GM23338 (cell line): ENCODE measurements around the gene TMEM45A. TPM values are rescaled to one million over a fixed set of nuclear protein-coding genes. Genes with fewer than 3 reads are reported as not detected.

Source experiments
- ATAC-seq: fragments of 200-7000 bp; cut with Tn5 transposase; 3 replicates; pipeline ENCODE4 v1.9.1; 2020
- DNase-seq: peaks from one replicate; pipeline ENCODE4 v3.0.0-alpha.2; 2015; ENCODE audit warnings: low spot score
- H2AFZ ChIP-seq: fragments of 200-600 bp; sonication (generic); 2 replicates; pipeline ENCODE4 v1.8.0; 2016; ENCODE audit warnings: antibody characterized with exemption, mild to moderate bottlenecking, moderate library complexity
- H3F3A ChIP-seq: fragments of 200-600 bp; sonication (generic); replicated peaks from 2 replicates; pipeline ENCODE4 v1.8.0; 2017; ENCODE audit warnings: antibody characterized with exemption, mixed run types, low read depth
- H3K27ac ChIP-seq: fragments of 200-600 bp; sonication (generic); 2 replicates; pipeline ENCODE4 v1.6.1; 2016; ENCODE audit warnings: low read depth
- H3K27me3 ChIP-seq: fragments of 200-600 bp; sonication (generic); 2 replicates; pipeline ENCODE4 v1.8.0; 2016; ENCODE audit warnings: mild to moderate bottlenecking, mixed run types, moderate library complexity; ENCODE audit not compliant: insufficient read depth
- H3K36me3 ChIP-seq: fragments of 200-600 bp; sonication (generic); 2 replicates; pipeline ENCODE4 v1.8.0; 2016; ENCODE audit warnings: mild to moderate bottlenecking; ENCODE audit not compliant: insufficient read depth
- H3K4me1 ChIP-seq: fragments of 200-600 bp; sonication (generic); 2 replicates; pipeline ENCODE4 v1.8.0; 2016; ENCODE audit warnings: mild to moderate bottlenecking, moderate library complexity; ENCODE audit not compliant: insufficient read depth
- H3K4me2 ChIP-seq: fragments of 200-600 bp; sonication (generic); 2 replicates; pipeline ENCODE4 v1.7.1; 2017; ENCODE audit warnings: mixed run types
- H3K4me3 ChIP-seq: fragments of 200-600 bp; sonication (generic); 2 replicates; pipeline ENCODE4 v1.6.1; 2016; ENCODE audit warnings: mixed run types
- H3K79me2 ChIP-seq: fragments of 200-600 bp; sonication (generic); replicated peaks from 2 replicates; pipeline ENCODE4 v1.8.0; 2017; ENCODE audit warnings: mild to moderate bottlenecking; ENCODE audit not compliant: insufficient read depth
- H3K9me2 ChIP-seq: fragments of 200-600 bp; sonication (generic); 2 replicates; pipeline ENCODE4 v1.8.0; 2017; ENCODE audit not compliant: insufficient read depth
- H4K20me1 ChIP-seq: fragments of 200-600 bp; sonication (generic); replicated peaks from 2 replicates; pipeline ENCODE4 v1.8.0; 2017; ENCODE audit warnings: mild to moderate bottlenecking; ENCODE audit not compliant: insufficient read depth
- H3K27ac Mint-ChIP-seq: 2 replicates; pipeline ENCODE4 v1.8.0; 2020; ENCODE audit warnings: inconsistent platforms, mild to moderate bottlenecking, moderate library complexity, mixed read lengths
- H3K27me3 Mint-ChIP-seq: 3 replicates; pipeline ENCODE4 v1.8.0; 2022; ENCODE audit warnings: low read depth, mild to moderate bottlenecking, moderate library complexity, mixed read lengths, inconsistent platforms; ENCODE audit not compliant: insufficient read depth, poor library complexity
- H3K36me3 Mint-ChIP-seq: 3 replicates; pipeline ENCODE4 v1.8.0; 2021; ENCODE audit warnings: low read depth, mild to moderate bottlenecking, inconsistent platforms, moderate library complexity, mixed read lengths
- H3K4me1 Mint-ChIP-seq: 3 replicates; pipeline ENCODE4 v1.8.0; 2020; ENCODE audit warnings: mild to moderate bottlenecking, inconsistent platforms, mixed read lengths
- H3K4me3 Mint-ChIP-seq: 3 replicates; pipeline ENCODE4 v1.8.0; 2021; ENCODE audit warnings: moderate library complexity, mild to moderate bottlenecking, inconsistent platforms, mixed read lengths
- H3K9me3 Mint-ChIP-seq: 3 replicates; pipeline ENCODE4 v1.8.0; 2020; ENCODE audit warnings: moderate library complexity, mild to moderate bottlenecking, inconsistent platforms, mixed read lengths
- CREB1 ChIP-seq: fragments of 250-450 bp; sonication (Bioruptor Pico); IDR thresholded peaks from 2 replicates; pipeline ENCODE4 v1.5.0; 2020; ENCODE audit warnings: low read depth, mild to moderate bottlenecking, moderate library complexity
- EZH2 ChIP-seq: fragments of 200-600 bp; sonication (generic); IDR thresholded peaks from one replicate; pipeline ENCODE4 v1.8.0; 2017; ENCODE audit warnings: antibody characterized with exemption, mild to moderate bottlenecking, low read depth; ENCODE audit not compliant: unreplicated experiment
- EZH2phosphoT487 ChIP-seq: fragments of 200-600 bp; sonication (generic); IDR thresholded peaks from one replicate; pipeline ENCODE4 v1.8.1; 2018; ENCODE audit warnings: antibody characterized with exemption; ENCODE audit not compliant: unreplicated experiment
- JUNB ChIP-seq: IDR thresholded peaks from one replicate; pipeline ENCODE4 v1.6.1; 2016; ENCODE audit warnings: antibody characterized with exemption; ENCODE audit not compliant: unreplicated experiment
- NANOG ChIP-seq: IDR thresholded peaks from 2 replicates; pipeline ENCODE4 v1.6.1; 2016; ENCODE audit warnings: antibody characterized with exemption, borderline replicate concordance
- POLR2AphosphoS5 ChIP-seq: IDR thresholded peaks from 2 replicates; pipeline ENCODE4 v1.6.1; 2016; ENCODE audit warnings: antibody characterized with exemption, low read depth
- ZNF114 ChIP-seq: fragments of 250-450 bp; sonication (Bioruptor Pico); IDR thresholded peaks from 2 replicates; pipeline ENCODE4 v1.5.0; 2020; ENCODE audit warnings: mild to moderate bottlenecking, moderate library complexity
- ZNF331 ChIP-seq: fragments of 250-450 bp; sonication (Bioruptor Pico); IDR thresholded peaks from 2 replicates; pipeline ENCODE4 v1.5.0; 2020; ENCODE audit warnings: low read depth, mild to moderate bottlenecking, moderate library complexity
- polyA plus RNA-seq: library from polyadenylated mRNA; unstranded; fragments of >200 nt; fragmentation: Nextera tagmentation; extraction: Ambion mirVana; gene quantifications from 2 replicates; pipeline ENCODE4 v1.2.1, GENCODE V29; 2016
- total RNA-seq: library from RNA; depleted of rRNA; stranded (reverse); fragments of >200 nt; shearing (Covaris generic); gene quantifications from 2 replicates; pipeline ENCODE4 v1.2.3, GENCODE V29; 2014
- TF ChIP-seq, protein P1 (sequence below), 2 experiments: fragments of 200-600 bp in 1 of 2; sonication (generic) in 1 of 2; conservative IDR thresholded peaks; 2 replicates each; pipeline versions ENCODE4 v1.5.1 to v1.6.1; 2016 to 2017; ENCODE audit warnings: antibody characterized with exemption in 2 of 2, low read depth in 2 of 2, mild to moderate bottlenecking in 2 of 2, moderate library complexity in 1 of 2
- TF ChIP-seq, protein P2 (sequence below): IDR thresholded peaks from 2 replicates; pipeline ENCODE4 v1.6.1; 2016; ENCODE audit warnings: antibody characterized with exemption
- TF ChIP-seq, protein P3 (sequence below): IDR thresholded peaks from one replicate; pipeline ENCODE4 v1.6.1; 2018; ENCODE audit warnings: antibody characterized with exemption; ENCODE audit not compliant: unreplicated experiment

TMEM45A gene
- total and polyA plus RNA-seq, 2 experiments from 2014 or later, result 6.5 to 12.7 TPM

DNA sequence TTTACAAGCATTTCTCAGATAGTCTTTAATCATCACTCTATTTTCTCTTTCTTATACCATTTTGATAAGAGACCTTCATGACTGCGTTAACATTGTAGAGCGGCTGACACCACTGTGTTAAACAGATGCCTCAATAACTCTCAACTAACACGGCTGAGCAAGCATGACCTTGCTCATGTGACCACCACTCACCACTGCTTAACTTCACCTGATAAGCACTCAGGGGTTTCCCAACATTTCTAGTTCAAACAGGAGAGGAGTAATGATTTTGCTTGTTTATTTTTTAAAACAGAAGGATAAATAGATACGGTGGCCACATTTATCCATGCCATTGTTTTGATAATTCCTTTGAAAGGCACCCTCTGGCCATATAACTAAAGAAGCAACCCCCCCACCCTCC lies 37.7 kb upstream of the TMEM45A start:
- ATAC-seq (no peak), DNase-seq (no peak)
- no peaks in the 10 kb centered on the region for H3K79me2 ChIP-seq
- H2AFZ ChIP-seq, result no peak overlapping the region
- peaks cover 4% of the 10 kb centered on the region for H3K4me1 ChIP-seq
- Mint-ChIP-seq H3K9me3 (peaks cover 12% of the 10 kb centered on the region; the same call in 1 of the 3 replicates), H3K27me3 (peaks cover 3% of the 10 kb centered on the region), H3K27ac (no peak overlapping the region), H3K4me3 (no peak overlapping the region), H3K4me1 (peaks cover 10% of the 10 kb centered on the region; the same call in 2 of the 3 replicates), H3K36me3 (peaks cover 26% of the 10 kb centered on the region)
- H4K20me1 ChIP-seq, result no peaks in the 10 kb centered on the region
- no peak overlapping the region for H3K4me3 ChIP-seq
- no peak overlapping the region for H3K27ac ChIP-seq
- TF ChIP-seq EZH2phosphoT487 (no peak), ZNF331 (CRISPR knock-in tag) (no peak), CREB1 (CRISPR knock-in tag) (no peak), EZH2 (no peak)
- TF ChIP-seq, protein P1, sequence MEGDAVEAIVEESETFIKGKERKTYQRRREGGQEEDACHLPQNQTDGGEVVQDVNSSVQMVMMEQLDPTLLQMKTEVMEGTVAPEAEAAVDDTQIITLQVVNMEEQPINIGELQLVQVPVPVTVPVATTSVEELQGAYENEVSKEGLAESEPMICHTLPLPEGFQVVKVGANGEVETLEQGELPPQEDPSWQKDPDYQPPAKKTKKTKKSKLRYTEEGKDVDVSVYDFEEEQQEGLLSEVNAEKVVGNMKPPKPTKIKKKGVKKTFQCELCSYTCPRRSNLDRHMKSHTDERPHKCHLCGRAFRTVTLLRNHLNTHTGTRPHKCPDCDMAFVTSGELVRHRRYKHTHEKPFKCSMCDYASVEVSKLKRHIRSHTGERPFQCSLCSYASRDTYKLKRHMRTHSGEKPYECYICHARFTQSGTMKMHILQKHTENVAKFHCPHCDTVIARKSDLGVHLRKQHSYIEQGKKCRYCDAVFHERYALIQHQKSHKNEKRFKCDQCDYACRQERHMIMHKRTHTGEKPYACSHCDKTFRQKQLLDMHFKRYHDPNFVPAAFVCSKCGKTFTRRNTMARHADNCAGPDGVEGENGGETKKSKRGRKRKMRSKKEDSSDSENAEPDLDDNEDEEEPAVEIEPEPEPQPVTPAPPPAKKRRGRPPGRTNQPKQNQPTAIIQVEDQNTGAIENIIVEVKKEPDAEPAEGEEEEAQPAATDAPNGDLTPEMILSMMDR (conservative IDR thresholded peaks at IDR 0.05; ENCODE audit: low read depth in 2 of 2), result no peak
- TF ChIP-seq, protein P2, sequence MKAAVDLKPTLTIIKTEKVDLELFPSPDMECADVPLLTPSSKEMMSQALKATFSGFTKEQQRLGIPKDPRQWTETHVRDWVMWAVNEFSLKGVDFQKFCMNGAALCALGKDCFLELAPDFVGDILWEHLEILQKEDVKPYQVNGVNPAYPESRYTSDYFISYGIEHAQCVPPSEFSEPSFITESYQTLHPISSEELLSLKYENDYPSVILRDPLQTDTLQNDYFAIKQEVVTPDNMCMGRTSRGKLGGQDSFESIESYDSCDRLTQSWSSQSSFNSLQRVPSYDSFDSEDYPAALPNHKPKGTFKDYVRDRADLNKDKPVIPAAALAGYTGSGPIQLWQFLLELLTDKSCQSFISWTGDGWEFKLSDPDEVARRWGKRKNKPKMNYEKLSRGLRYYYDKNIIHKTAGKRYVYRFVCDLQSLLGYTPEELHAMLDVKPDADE, result no peak
- TF ChIP-seq, protein P3, sequence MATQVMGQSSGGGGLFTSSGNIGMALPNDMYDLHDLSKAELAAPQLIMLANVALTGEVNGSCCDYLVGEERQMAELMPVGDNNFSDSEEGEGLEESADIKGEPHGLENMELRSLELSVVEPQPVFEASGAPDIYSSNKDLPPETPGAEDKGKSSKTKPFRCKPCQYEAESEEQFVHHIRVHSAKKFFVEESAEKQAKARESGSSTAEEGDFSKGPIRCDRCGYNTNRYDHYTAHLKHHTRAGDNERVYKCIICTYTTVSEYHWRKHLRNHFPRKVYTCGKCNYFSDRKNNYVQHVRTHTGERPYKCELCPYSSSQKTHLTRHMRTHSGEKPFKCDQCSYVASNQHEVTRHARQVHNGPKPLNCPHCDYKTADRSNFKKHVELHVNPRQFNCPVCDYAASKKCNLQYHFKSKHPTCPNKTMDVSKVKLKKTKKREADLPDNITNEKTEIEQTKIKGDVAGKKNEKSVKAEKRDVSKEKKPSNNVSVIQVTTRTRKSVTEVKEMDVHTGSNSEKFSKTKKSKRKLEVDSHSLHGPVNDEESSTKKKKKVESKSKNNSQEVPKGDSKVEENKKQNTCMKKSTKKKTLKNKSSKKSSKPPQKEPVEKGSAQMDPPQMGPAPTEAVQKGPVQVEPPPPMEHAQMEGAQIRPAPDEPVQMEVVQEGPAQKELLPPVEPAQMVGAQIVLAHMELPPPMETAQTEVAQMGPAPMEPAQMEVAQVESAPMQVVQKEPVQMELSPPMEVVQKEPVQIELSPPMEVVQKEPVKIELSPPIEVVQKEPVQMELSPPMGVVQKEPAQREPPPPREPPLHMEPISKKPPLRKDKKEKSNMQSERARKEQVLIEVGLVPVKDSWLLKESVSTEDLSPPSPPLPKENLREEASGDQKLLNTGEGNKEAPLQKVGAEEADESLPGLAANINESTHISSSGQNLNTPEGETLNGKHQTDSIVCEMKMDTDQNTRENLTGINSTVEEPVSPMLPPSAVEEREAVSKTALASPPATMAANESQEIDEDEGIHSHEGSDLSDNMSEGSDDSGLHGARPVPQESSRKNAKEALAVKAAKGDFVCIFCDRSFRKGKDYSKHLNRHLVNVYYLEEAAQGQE, result no peak
- H3K9me2 ChIP-seq, result no peaks in the 10 kb centered on the region
- no peaks in the 10 kb centered on the region for H3F3A ChIP-seq
- H3K36me3 ChIP-seq, result no peaks in the 10 kb centered on the region
- H3K4me2 ChIP-seq, result no peak overlapping the region
- H3K27me3 ChIP-seq, result no peaks in the 10 kb centered on the region

DNA sequence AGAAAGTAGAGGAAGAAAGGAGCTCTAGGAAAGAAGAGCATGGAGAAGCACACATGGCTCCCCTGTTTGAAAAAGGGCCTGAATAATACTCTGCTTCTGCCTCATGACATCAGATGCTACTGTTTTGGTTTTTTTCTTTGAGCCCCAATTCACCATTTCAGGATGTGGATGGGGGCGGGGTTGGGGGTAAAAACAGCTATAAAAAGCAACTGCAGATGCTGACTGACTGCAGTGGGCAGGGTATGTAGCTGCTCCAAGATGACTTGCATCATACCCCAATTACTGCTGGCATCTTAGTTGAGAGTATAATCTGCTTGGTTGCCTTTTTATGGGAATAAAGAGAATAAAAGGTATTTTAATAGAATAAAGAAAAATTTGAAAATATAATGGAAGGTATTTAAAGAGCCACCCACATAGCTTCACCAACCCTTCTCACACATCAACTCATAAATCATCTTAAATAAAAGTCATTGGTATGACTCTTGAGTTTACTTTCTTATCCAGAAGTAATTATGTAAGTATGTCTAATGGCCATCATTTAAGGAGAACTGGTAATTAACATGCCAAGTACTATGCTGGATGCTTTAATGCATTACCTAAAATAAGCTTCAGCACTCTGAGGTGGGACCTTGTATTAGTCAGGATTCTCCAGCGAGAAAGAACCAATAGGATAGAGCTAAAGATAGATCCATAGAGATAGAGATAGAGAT lies 36.4 kb upstream of the TMEM45A start:
- Mint-ChIP-seq H3K27ac (no peak overlapping the region), H3K4me1 (peaks cover 8% of the 10 kb centered on the region; the same call in 2 of the 3 replicates), H3K27me3 (no peaks in the 10 kb centered on the region), H3K4me3 (no peak overlapping the region), H3K36me3 (peaks cover 26% of the 10 kb centered on the region), H3K9me3 (peaks cover 12% of the 10 kb centered on the region; the same call in 1 of the 3 replicates)
- DNase-seq, result no peak
- Histone ChIP-seq H3K4me2 (no peak overlapping the region), H3K4me3 (no peak overlapping the region), H4K20me1 (no peaks in the 10 kb centered on the region), H3K36me3 (no peaks in the 10 kb centered on the region), H3K79me2 (no peaks in the 10 kb centered on the region), H3K4me1 (peaks cover 3% of the 10 kb centered on the region), H3F3A (no peaks in the 10 kb centered on the region), H2AFZ (no peak overlapping the region), H3K27ac (no peak overlapping the region), H3K9me2 (no peaks in the 10 kb centered on the region), H3K27me3 (no peaks in the 10 kb centered on the region)
- no peak for ATAC-seq
- TF ChIP-seq ZNF114 (CRISPR knock-in tag), result no peak
- TF ChIP-seq, protein P2, result no peak
- TF ChIP-seq, protein P3, result no peak
- TF ChIP-seq JUNB, result no peak
- TF ChIP-seq EZH2, result no peak
- TF ChIP-seq CREB1 (CRISPR knock-in tag), result no peak
- no peak for TF ChIP-seq EZH2phosphoT487
- no peak for TF ChIP-seq POLR2AphosphoS5
- TF ChIP-seq NANOG, result no peak
